GM23248 (cell line): ENCODE data around the gene PCBP3. TPM values are rescaled to one million over a fixed set of nuclear protein-coding genes. Genes with fewer than 3 reads are reported as not detected.

Experiments used
- DNase-seq: peaks from one replicate; pipeline ENCODE4 v3.0.0-alpha.2; 2015
- H2AFZ ChIP-seq: fragments of 200-600 bp; sonication (generic); 2 replicates; pipeline ENCODE4 v1.6.1; 2016; ENCODE audit warnings: antibody characterized with exemption
- H3F3A ChIP-seq: fragments of 200-600 bp; sonication (generic); 2 replicates; pipeline ENCODE4 v1.6.1; 2016; ENCODE audit warnings: mild to moderate bottlenecking, antibody characterized with exemption, mixed run types; ENCODE audit not compliant: insufficient read depth
- H3K27ac ChIP-seq: fragments of 200-600 bp; sonication (generic); 2 replicates; pipeline ENCODE4 v1.5.1; 2016; ENCODE audit warnings: mild to moderate bottlenecking
- H3K27me3 ChIP-seq: fragments of 200-600 bp; sonication (generic); replicated peaks from 2 replicates; pipeline ENCODE4 v1.6.1; 2016; ENCODE audit warnings: mild to moderate bottlenecking; ENCODE audit not compliant: insufficient read depth
- H3K36me3 ChIP-seq: fragments of 200-600 bp; sonication (generic); 2 replicates; pipeline ENCODE4 v1.6.1; 2016; ENCODE audit warnings: low read depth, mild to moderate bottlenecking
- H3K4me1 ChIP-seq: fragments of 200-600 bp; sonication (generic); 2 replicates; pipeline ENCODE4 v1.6.1; 2016; ENCODE audit warnings: mild to moderate bottlenecking; ENCODE audit not compliant: insufficient read depth
- H3K4me2 ChIP-seq: fragments of 200-600 bp; sonication (generic); one replicate; pipeline ENCODE4 v1.6.1; 2016; ENCODE audit warnings: mild to moderate bottlenecking; ENCODE audit not compliant: unreplicated experiment
- H3K4me3 ChIP-seq: fragments of 200-600 bp; sonication (generic); 2 replicates; pipeline ENCODE4 v1.5.1; 2016; ENCODE audit warnings: mild to moderate bottlenecking
- H3K79me2 ChIP-seq: fragments of 200-600 bp; sonication (generic); 2 replicates; pipeline ENCODE4 v1.6.1; 2016; ENCODE audit warnings: mild to moderate bottlenecking; ENCODE audit not compliant: insufficient read depth
- H3K9ac ChIP-seq: fragments of 200-600 bp; sonication (generic); 2 replicates; pipeline ENCODE4 v1.6.1; 2016; ENCODE audit warnings: mild to moderate bottlenecking
- H3K9me2 ChIP-seq: fragments of 200-600 bp; sonication (generic); 2 replicates; pipeline ENCODE4 v1.6.1; 2016; ENCODE audit warnings: mixed run types, mild to moderate bottlenecking, moderate library complexity; ENCODE audit not compliant: insufficient read depth
- H3K9me3 ChIP-seq: fragments of 200-600 bp; sonication (generic); one replicate; pipeline ENCODE4 v1.6.1; 2017; ENCODE audit warnings: low read depth
- H4K20me1 ChIP-seq: fragments of 200-600 bp; sonication (generic); 2 replicates; pipeline ENCODE4 v1.6.0; 2016; ENCODE audit not compliant: insufficient read depth
- EZH2 ChIP-seq: fragments of 200-600 bp; sonication (generic); IDR thresholded peaks from 2 replicates; pipeline ENCODE4 v1.6.1; 2018; ENCODE audit warnings: antibody characterized with exemption, mild to moderate bottlenecking; ENCODE audit not compliant: insufficient read depth, poor library complexity, severe bottlenecking
- EZH2phosphoT487 ChIP-seq: fragments of 200-600 bp; sonication (generic); IDR thresholded peaks from 2 replicates; pipeline ENCODE4 v1.6.1; 2018; ENCODE audit warnings: antibody characterized with exemption, moderate library complexity, mild to moderate bottlenecking, low read depth; ENCODE audit not compliant: insufficient read depth
- WGBS, 2 experiments: methylation state at CpG; one replicate each; pipeline ENCODE4 v1.1.6; 2015 to 2017; ENCODE audit warnings: low lambda C conversion rate in 2 of 2, low coverage in 1 of 2; ENCODE audit errors: missing lambda C conversion rate in 2 of 2; 5-methylcytosine and 5-hydroxymethylcytosine counted together
- in situ Hi-C: fragments of 300-500 bp; cut with MboI; formaldehyde crosslinking; loops from 2 replicates; pipeline ENCODE4 v1.15.0; 2020
- polyA plus RNA-seq: library from polyadenylated mRNA; unstranded; fragments of >200 nt; fragmentation: Nextera tagmentation; extraction: Ambion mirVana; gene quantifications from 2 replicates; pipeline ENCODE4 v1.2.1, GENCODE V29; 2016
- total RNA-seq: library from RNA; depleted of rRNA; stranded (reverse); fragments of >200 nt; shearing (Covaris generic); gene quantifications from 2 replicates; pipeline ENCODE4 v1.2.3, GENCODE V29; 2014

PCBP3 gene
- total and polyA plus RNA-seq, 2 experiments from 2014 or later = 0.32 to 1.3 TPM

DNA sequence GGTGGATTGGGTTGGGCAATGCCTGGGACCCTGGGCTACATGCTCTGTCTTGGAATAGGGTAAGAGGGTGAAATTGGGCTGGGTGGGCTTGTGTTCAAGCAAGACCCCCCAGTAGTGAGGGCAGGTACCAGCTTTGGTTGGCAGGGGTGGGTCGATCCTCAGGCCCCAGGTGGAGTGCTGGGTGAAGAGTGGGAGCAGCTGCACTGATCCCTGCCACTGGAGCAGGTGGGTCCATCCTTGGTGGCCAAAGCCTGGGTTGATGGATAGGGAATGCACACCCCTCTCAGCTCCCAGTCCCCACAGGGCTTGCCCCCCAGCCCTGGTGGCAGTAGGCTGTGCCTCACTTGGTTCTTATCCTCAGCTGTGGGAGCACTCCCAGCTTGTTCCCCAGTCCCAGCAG, 135.2 kb downstream of the PCBP3 start:
- no peak for DNase-seq
- no peak overlapping the region for H3K27ac ChIP-seq

DNA sequence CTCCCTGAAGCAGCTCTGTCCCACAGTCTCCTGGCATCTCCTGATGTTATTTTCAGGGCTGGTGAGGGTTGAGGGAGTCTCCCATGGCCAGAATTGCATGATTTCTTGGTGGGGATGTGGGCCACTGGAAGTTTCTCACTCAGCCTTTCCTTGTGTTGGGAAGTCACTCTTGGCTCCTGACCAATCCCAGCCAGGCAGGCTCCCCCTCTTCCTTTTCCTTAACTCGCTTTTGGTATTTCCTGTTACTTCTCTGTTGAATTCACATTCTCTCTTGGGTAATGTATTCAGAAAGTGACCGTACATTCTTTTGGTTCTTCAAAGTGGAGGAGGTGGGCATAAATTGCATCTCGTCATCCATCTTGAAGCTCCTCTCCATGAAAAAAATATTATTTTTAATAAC, 135.7 kb downstream of the PCBP3 start:
- DNase-seq = no peak
- Histone ChIP-seq H3K9me3 (no peaks in the 10 kb centered on the region), H3K27ac (no peak overlapping the region), H2AFZ (no peak overlapping the region), H3K4me3 (no peak overlapping the region), H3K36me3 (no peaks in the 10 kb centered on the region), H3K9me2 (no peaks in the 10 kb centered on the region), H3F3A (no peaks in the 10 kb centered on the region), H3K4me1 (no peaks in the 10 kb centered on the region), H3K27me3 (no peaks in the 10 kb centered on the region; the same call in 1 of the 2 replicates), H3K79me2 (no peaks in the 10 kb centered on the region), H3K9ac (no peak overlapping the region), H3K4me2 (no peak overlapping the region), H4K20me1 (no peaks in the 10 kb centered on the region)
- in situ Hi-C loops = no loop called here
- WGBS, 2 experiments = 69 to 77% methylated on average over 3 of the region's 3 CpGs
- no peak for TF ChIP-seq EZH2
- no peak for TF ChIP-seq EZH2phosphoT487

More for the DNA sequence above, 135.2 kb downstream of the PCBP3 start:
- no peaks in the 10 kb centered on the region for H3K36me3 ChIP-seq
- H3K79me2 ChIP-seq = no peaks in the 10 kb centered on the region
- H3K4me2 ChIP-seq = no peak overlapping the region
- TF ChIP-seq EZH2phosphoT487 (no peak), EZH2 (no peak)
- no peaks in the 10 kb centered on the region for H3K9me2 ChIP-seq
- no peak overlapping the region for H3K4me3 ChIP-seq
- no peaks in the 10 kb centered on the region for H3F3A ChIP-seq
- 50% methylated on average over 1 of the region's 1 CpG; no CpG with 5 or more reads in 1 of the 2 experiments for WGBS, 2 experiments
- no peaks in the 10 kb centered on the region for H3K9me3 ChIP-seq
- no peaks in the 10 kb centered on the region for H3K4me1 ChIP-seq
- H3K27me3 ChIP-seq = no peaks in the 10 kb centered on the region; the same call in 1 of the 2 replicates
- H3K9ac ChIP-seq = no peak overlapping the region
- H2AFZ ChIP-seq = no peak overlapping the region
- no peaks in the 10 kb centered on the region for H4K20me1 ChIP-seq
- in situ Hi-C loops = no loop called here

DNA sequence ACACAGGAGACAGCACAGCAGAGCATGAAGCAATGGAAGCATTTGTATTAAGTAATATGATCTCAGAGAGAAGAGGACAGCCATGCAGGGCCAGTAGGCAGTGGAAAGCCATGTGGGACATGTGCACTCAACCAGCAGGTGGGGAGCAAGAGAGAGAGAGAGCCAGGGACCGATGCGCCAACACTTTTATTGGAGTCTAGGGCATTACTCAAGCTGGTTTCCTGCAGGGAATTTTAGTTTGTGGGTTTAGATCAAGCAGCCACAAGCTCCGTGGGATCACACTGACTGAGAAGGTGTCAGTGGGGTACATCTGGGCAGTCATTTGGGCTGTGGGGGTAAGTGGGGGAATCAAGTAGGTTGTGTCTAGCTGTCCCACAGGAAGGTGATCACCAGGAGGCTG, 137.1 kb downstream of the PCBP3 start:
- in situ Hi-C loops = no loop called here
- Histone ChIP-seq H2AFZ (no peak overlapping the region), H3K9ac (no peak overlapping the region), H3K27me3 (no peaks in the 10 kb centered on the region; the same call in 1 of the 2 replicates), H3K9me2 (no peaks in the 10 kb centered on the region), H3K27ac (no peak overlapping the region), H3K9me3 (no peaks in the 10 kb centered on the region), H3K4me3 (no peak overlapping the region), H3K4me2 (no peak overlapping the region), H3F3A (no peaks in the 10 kb centered on the region), H3K36me3 (no peaks in the 10 kb centered on the region), H4K20me1 (no peaks in the 10 kb centered on the region), H3K4me1 (no peaks in the 10 kb centered on the region), H3K79me2 (no peaks in the 10 kb centered on the region)
- 58 to 65% methylated on average over 3 of the region's 3 CpGs for WGBS, 2 experiments
- DNase-seq = no peak
- TF ChIP-seq EZH2phosphoT487 = no peak

DNA sequence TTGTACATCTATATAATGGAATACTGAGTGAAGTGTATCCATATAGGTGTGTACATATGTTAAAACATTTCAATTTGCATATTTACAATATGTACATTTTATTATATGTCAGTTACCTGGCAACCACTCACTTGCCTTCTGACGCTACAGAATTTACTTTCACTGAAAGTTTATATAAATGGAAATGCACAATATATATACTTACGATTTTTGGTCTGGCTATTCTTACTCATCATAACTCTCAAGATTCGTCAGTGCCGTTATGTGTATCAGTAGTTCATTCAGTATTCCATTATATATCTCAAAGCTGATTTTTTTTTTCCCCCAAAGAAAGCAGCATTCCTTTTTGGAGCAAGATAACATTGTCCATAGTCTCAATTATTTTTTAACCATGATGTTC, 138.2 kb downstream of the PCBP3 start:
- Histone ChIP-seq H3K9me3 (no peaks in the 10 kb centered on the region), H3K79me2 (no peaks in the 10 kb centered on the region), H3K27me3 (no peaks in the 10 kb centered on the region; the same call in 1 of the 2 replicates), H3K9me2 (no peaks in the 10 kb centered on the region), H3K4me1 (no peaks in the 10 kb centered on the region), H4K20me1 (no peaks in the 10 kb centered on the region), H3K4me3 (no peak overlapping the region), H3K27ac (no peak overlapping the region), H2AFZ (no peak overlapping the region), H3K4me2 (no peak overlapping the region), H3K9ac (no peak overlapping the region), H3K36me3 (no peaks in the 10 kb centered on the region), H3F3A (no peaks in the 10 kb centered on the region)
- in situ Hi-C loops = no loop called here
- 76 to 88% methylated on average over 4 of the region's 4 CpGs for WGBS, 2 experiments
- no peak for DNase-seq
- TF ChIP-seq EZH2phosphoT487 (no peak), EZH2 (no peak)

DNA sequence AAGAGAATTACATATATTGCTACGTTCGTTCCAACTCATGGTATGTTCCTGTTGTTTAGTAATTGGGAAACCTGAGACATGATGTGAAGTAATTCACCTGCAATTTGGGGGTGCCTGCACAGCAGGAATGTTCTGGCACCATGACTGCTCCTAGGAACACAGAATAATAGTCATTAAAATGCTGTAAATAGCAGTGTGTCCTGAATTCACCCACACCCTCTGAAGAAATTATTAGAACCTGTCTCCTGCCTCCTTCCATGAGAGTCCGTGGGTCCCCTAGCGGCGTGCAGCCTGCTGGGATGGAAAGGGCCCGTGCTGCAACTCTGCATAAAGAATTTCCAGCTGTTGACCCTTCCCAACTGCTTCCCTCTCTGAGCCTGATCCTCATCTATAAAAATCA, 143.1 kb downstream of the PCBP3 start:
- no peak for DNase-seq
- Histone ChIP-seq H4K20me1 (no peaks in the 10 kb centered on the region), H3K9me2 (no peaks in the 10 kb centered on the region), H3K79me2 (no peaks in the 10 kb centered on the region), H3K4me1 (no peaks in the 10 kb centered on the region), H3K4me3 (no peak overlapping the region), H3K27ac (no peak overlapping the region), H3K36me3 (no peaks in the 10 kb centered on the region), H3K9me3 (no peaks in the 10 kb centered on the region), H3K27me3 (no peaks in the 10 kb centered on the region; the same call in 1 of the 2 replicates), H3F3A (no peaks in the 10 kb centered on the region), H2AFZ (no peak overlapping the region), H3K4me2 (no peak overlapping the region), H3K9ac (no peak overlapping the region)
- TF ChIP-seq EZH2phosphoT487 = no peak
- no peak for TF ChIP-seq EZH2
- 85 to 86% methylated on average over 6 of the region's 6 CpGs for WGBS, 2 experiments
- in situ Hi-C loops = no loop called here
